Measurements from ENCODE around the gene AGA. TPM values are rescaled to one million over a fixed set of nuclear protein-coding genes. Genes with fewer than 3 reads are reported as not detected.

The AGA gene
- total RNA-seq, 2 donors from 2014 or later: 10.9 to 15.8 TPM

DNA sequence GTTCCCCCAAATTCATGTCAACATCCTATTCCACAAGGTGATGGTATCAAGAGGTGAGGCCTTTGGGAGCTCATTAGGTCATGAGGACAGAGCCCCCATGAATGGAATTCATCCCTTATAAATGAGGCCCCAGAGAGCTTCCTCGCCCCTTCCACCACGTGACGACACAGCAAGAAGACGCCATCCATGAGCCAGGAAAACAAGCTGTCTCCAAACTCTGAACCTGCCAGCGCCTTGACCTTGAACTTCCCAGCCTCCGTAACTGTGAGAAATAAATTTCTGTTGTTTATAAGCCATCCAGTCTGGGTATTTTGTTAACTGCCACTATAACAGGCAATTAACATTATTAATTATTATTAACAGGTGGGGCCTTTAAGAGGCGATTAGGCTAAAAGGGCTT, 5.8 kb downstream of the AGA start:
- no peak for DNase-seq
- Histone ChIP-seq H3K9me3 (ENCODE audit: control insufficient read depth, low read length) (no peaks in the 10 kb centered on the region), H3K4me1 (ENCODE audit: control insufficient read depth, insufficient read depth, low read length) (peaks cover 3% of the 10 kb centered on the region), H3K9ac (ENCODE audit: extremely low read depth, low read length, poor library complexity, severe bottlenecking) (no peak overlapping the region), H3K36me3 (ENCODE audit: control insufficient read depth, insufficient read depth, low read length) (no peaks in the 10 kb centered on the region), H3K4me3 (ENCODE audit: low read length) (no peak overlapping the region), H3K27ac (ENCODE audit: low read depth, low read length) (no peak overlapping the region), H3K27me3 (ENCODE audit: control insufficient read depth, insufficient read depth, low read length, poor library complexity, severe bottlenecking) (no peaks in the 10 kb centered on the region)
- Mint-ChIP-seq H3K27me3 (ENCODE audit: insufficient read depth) (no peaks in the 10 kb centered on the region), H3K36me3 (ENCODE audit: low read depth) (peaks cover 39% of the 10 kb centered on the region), H3K27ac (no peak overlapping the region), H3K4me3 (no peak overlapping the region), H3K4me1 (peaks cover 9% of the 10 kb centered on the region), H3K9me3 (no peaks in the 10 kb centered on the region)
- TF ChIP-seq, protein P1, sequence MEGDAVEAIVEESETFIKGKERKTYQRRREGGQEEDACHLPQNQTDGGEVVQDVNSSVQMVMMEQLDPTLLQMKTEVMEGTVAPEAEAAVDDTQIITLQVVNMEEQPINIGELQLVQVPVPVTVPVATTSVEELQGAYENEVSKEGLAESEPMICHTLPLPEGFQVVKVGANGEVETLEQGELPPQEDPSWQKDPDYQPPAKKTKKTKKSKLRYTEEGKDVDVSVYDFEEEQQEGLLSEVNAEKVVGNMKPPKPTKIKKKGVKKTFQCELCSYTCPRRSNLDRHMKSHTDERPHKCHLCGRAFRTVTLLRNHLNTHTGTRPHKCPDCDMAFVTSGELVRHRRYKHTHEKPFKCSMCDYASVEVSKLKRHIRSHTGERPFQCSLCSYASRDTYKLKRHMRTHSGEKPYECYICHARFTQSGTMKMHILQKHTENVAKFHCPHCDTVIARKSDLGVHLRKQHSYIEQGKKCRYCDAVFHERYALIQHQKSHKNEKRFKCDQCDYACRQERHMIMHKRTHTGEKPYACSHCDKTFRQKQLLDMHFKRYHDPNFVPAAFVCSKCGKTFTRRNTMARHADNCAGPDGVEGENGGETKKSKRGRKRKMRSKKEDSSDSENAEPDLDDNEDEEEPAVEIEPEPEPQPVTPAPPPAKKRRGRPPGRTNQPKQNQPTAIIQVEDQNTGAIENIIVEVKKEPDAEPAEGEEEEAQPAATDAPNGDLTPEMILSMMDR (conservative IDR thresholded peaks at IDR 0.05): no peak
- 93 to 100% methylated on average over 4 to 7 of the region's 7 CpGs for whole genome bisulfite sequencing, 2 experiments (ENCODE audit: insufficient coverage in 1 of 2, insufficient read length in 1 of 2)

DNA sequence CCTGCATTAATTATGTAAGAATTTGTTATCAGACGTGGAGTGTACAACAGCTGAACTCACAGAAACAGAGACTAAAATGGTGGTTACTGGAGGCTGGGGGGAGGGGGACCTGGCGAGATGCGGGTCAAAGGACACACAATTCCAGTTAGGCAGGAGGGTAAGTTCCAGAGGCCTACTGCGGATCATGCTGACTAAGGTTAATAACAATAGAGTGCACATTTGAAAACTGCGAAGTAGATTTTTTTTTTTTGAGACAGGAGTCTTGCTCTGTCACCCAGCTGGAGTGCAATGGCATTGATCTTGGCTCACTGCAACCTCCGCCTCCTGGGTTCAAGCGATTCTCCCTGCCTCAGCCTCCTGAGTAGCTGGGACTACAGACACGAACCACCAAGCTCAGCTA, 7.6 kb downstream of the AGA start:
- no peaks in the 10 kb centered on the region for H3K9me3 Mint-ChIP-seq
- no peaks in the 10 kb centered on the region for H3K4me1 Mint-ChIP-seq
- H3K36me3 ChIP-seq (ENCODE audit: control insufficient read depth, insufficient read depth, low read length): no peaks in the 10 kb centered on the region
- TF ChIP-seq, protein P1 (conservative IDR thresholded peaks at IDR 0.05): no peak
- 95 to 96% methylated on average over 7 to 8 of the region's 8 CpGs for WGBS, 2 experiments (ENCODE audit: insufficient coverage in 1 of 2, insufficient read length in 1 of 2)
- H3K4me3 ChIP-seq (ENCODE audit: low read length): no peak overlapping the region
- no peak overlapping the region for H3K9ac ChIP-seq (ENCODE audit: extremely low read depth, low read length, poor library complexity, severe bottlenecking)
- H3K4me3 Mint-ChIP-seq: no peak overlapping the region
- H3K27ac ChIP-seq (ENCODE audit: low read depth, low read length): no peak overlapping the region
- H3K27me3 ChIP-seq (ENCODE audit: control insufficient read depth, insufficient read depth, low read length, poor library complexity, severe bottlenecking): no peaks in the 10 kb centered on the region
- peaks cover 39% of the 10 kb centered on the region for H3K36me3 Mint-ChIP-seq (ENCODE audit: low read depth)
- H3K27me3 Mint-ChIP-seq (ENCODE audit: insufficient read depth): no peaks in the 10 kb centered on the region
- DNase-seq: no peak
- no peak overlapping the region for H3K27ac Mint-ChIP-seq
- H3K9me3 ChIP-seq (ENCODE audit: control insufficient read depth, low read length): no peaks in the 10 kb centered on the region
- H3K4me1 ChIP-seq (ENCODE audit: control insufficient read depth, insufficient read depth, low read length): no peaks in the 10 kb centered on the region

DNA sequence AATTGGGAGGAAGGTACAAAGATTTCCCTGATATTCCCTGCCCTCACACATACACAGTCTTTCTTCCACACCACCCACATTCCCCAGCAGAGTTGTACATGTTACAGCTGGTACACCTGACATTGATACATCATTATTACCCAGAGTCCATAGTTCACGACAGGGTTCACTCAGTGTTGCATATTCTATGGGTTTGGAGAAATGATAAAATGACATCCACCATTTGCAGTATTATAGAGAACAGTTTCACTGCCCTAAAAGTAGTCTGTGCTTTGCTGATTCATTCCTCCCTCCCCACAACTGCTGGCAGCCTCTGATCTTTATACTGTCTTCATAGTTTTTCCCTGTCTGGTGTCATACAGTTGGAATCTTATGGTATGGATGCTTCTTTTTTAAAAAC, 15.0 kb downstream of the AGA start:
- Mint-ChIP-seq H3K27me3 (ENCODE audit: insufficient read depth) (no peaks in the 10 kb centered on the region), H3K4me1 (peaks cover 3% of the 10 kb centered on the region), H3K4me3 (no peak overlapping the region), H3K36me3 (ENCODE audit: low read depth) (peaks cover 6% of the 10 kb centered on the region), H3K9me3 (no peaks in the 10 kb centered on the region), H3K27ac (no peak overlapping the region)
- Histone ChIP-seq H3K36me3 (ENCODE audit: control insufficient read depth, insufficient read depth, low read length) (no peaks in the 10 kb centered on the region), H3K9me3 (ENCODE audit: control insufficient read depth, low read length) (no peaks in the 10 kb centered on the region), H3K9ac (ENCODE audit: extremely low read depth, low read length, poor library complexity, severe bottlenecking) (no peak overlapping the region), H3K4me1 (ENCODE audit: control insufficient read depth, insufficient read depth, low read length) (no peaks in the 10 kb centered on the region), H3K4me3 (ENCODE audit: low read length) (no peak overlapping the region), H3K27me3 (ENCODE audit: control insufficient read depth, insufficient read depth, low read length, poor library complexity, severe bottlenecking) (no peaks in the 10 kb centered on the region), H3K27ac (ENCODE audit: low read depth, low read length) (no peak overlapping the region)
- DNase-seq: no peak
- 80% methylated on average over 1 of the region's 1 CpG; no CpG with 5 or more reads in 1 of the 2 experiments for WGBS, 2 experiments (ENCODE audit: insufficient coverage in 1 of 2, insufficient read length in 1 of 2)
- TF ChIP-seq, protein P1 (conservative IDR thresholded peaks at IDR 0.05): no peak
